Psoas muscle (tissue), 8 donors: ENCODE measurements around the gene DPH1. TPM values are rescaled to one million over a fixed set of nuclear protein-coding genes. Genes with fewer than 3 reads are reported as not detected.

Source experiments
- ATAC-seq, 4 donors: fragments of 200-7000 bp; cut with Tn5 transposase; one replicate each; pipeline ENCODE4 v1.9.1; 2020; ENCODE audit warnings: moderate library complexity in 3 of 4, mild to moderate bottlenecking in 2 of 4
- DNase-seq, 2 donors: peaks; one replicate each; pipeline ENCODE4 v3.0.0-alpha.2; 2020
- H3K27ac ChIP-seq: fragments of 200-600 bp; one replicate; pipeline ENCODE4 v1.8.0; 2022
- H3K27me3 ChIP-seq, 3 donors: fragments of 200-600 bp in 1 of 3; one replicate each; pipeline versions ENCODE4 v1.6.1 to v1.8.0; 2013 to 2022; ENCODE audit warnings: low read length in 2 of 3, mild to moderate bottlenecking in 2 of 3, moderate library complexity in 1 of 3; ENCODE audit not compliant: insufficient read depth in 3 of 3
- H3K36me3 ChIP-seq, 2 donors: fragments of 200-600 bp in 1 of 2; one replicate each; pipeline versions ENCODE4 v1.6.1 to v1.8.0; 2013 to 2022; ENCODE audit warnings: low read depth in 1 of 2, mild to moderate bottlenecking in 1 of 2, moderate library complexity in 1 of 2; ENCODE audit not compliant: insufficient read depth in 1 of 2
- H3K4me1 ChIP-seq: fragments of 200-600 bp; one replicate; pipeline ENCODE4 v1.8.0; 2022
- H3K4me3 ChIP-seq: fragments of 200-600 bp; one replicate; pipeline ENCODE4 v1.8.0; 2022; ENCODE audit warnings: mild to moderate bottlenecking
- H3K9me3 ChIP-seq: fragments of 200-600 bp; one replicate; pipeline ENCODE4 v1.8.0; 2022
- WGBS, 3 donors: extraction: QIAGEN DNeasy Blood & Tissue Kit; methylation state at CpG; one replicate each; pipeline versions ENCODE4 v1.1.6 to v1.1.7; 2013; 5-methylcytosine and 5-hydroxymethylcytosine counted together
- intact Hi-C, 2 donors: fragments of 100-400 bp; cut with DNase I; formaldehyde crosslinking; loops; one replicate each; pipeline versions ENCODE4 v1.11.0 to v1.14.2; 2022
- polyA plus RNA-seq, 3 donors: library from polyadenylated mRNA; stranded (reverse); fragments of 200-250 nt; gene quantifications; one replicate each; pipeline ENCODE4 v1.2.3, GENCODE V29; 2013
- total RNA-seq, 4 donors: library from RNA; stranded (reverse); fragmentation: NEBNext Ultra II Directional in 2 of 4; extraction: Animal tissue kit (Norgen Biotek cat#: 25700) in 2 of 4; gene quantifications; one replicate each; pipeline versions ENCODE4 v1.2.1 to v1.2.4, GENCODE V29; 2021 to 2023
- TF ChIP-seq, protein P1 (sequence below): fragments of 200-600 bp; IDR thresholded peaks from one replicate; pipeline ENCODE4 v1.8.0; 2022; ENCODE audit warnings: antibody characterized with exemption
- donor health status: healthy with polysubstance abuse.
- donor health status: DM: no; HTN: no; CAD: no; lungs with moderate emphysema.
- donor health status: Bipolar disorder and iron deficiency.
- donor health status: healthy.
- donor health status: DM: yes; HTN: yes; CAD: no.
- donor health status: DM: no; HTN: no; CAD: no.
- donor health status: DM: no; HTN: no; CAD: no.
- donor health status: DM: yes; HTN: yes; CAD: no.

DPH1 gene
- total and polyA plus RNA-seq, 7 donors, result 13.5 to 73.4 (median 40.6) TPM

DNA sequence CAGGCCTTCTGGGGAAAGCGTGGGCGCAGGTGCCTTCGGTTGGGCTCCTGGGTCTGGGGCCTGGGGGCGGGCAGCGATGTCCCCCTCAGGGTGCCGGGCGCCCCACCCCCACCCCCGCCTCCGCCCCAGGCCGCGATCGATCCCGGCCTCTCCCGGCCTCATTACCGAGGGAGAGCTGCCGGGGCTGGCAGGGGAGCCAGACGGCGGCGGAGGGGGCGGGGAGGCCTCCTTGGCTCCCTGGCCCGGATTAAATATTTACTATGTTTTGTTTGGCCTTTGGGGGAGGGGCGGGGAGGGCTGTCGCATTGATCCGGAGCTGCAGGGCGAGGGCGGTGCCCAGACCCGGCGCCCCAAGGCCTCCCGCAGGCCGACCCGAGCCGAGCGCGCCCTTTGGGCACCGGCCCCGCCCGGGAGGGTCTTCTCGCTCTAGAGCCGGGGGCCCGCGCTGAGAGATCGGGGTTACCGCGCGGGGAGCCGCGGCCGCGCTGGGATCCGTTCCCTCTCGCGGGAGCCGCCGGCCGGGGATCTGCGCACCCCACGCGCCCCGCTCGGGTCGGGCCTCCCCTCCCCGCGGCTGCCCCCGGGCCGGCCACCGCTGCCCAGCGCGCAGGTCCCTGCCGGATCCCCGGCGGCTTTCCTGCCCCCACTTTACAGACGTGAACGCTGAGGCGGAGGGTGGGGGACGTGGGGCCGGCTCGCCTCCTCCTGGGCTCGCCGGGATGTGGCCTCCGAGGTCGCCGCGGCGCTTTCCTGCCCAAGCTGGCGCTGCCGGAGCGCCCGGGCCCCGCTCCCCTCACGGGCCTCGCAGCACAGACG lies 31.8 kb upstream of the DPH1 start:
- DNase-seq (peak in 1 of 2 donors; percentile 40), ATAC-seq (peak in 2 of 4 donors; percentile 14 to 26)
- Histone ChIP-seq H3K27ac (peak overlapping the region; percentile 92), H3K9me3 (no peaks in the 10 kb centered on the region), H3K4me1 (peaks cover 42% of the 10 kb centered on the region), H3K27me3 (peaks cover 0 to 6% (median 0%) of the 10 kb centered on the region in 3 donors), H3K4me3 (peak overlapping the region; percentile 75), H3K36me3 (no peaks in the 10 kb centered on the region)
- TF ChIP-seq, protein P1, sequence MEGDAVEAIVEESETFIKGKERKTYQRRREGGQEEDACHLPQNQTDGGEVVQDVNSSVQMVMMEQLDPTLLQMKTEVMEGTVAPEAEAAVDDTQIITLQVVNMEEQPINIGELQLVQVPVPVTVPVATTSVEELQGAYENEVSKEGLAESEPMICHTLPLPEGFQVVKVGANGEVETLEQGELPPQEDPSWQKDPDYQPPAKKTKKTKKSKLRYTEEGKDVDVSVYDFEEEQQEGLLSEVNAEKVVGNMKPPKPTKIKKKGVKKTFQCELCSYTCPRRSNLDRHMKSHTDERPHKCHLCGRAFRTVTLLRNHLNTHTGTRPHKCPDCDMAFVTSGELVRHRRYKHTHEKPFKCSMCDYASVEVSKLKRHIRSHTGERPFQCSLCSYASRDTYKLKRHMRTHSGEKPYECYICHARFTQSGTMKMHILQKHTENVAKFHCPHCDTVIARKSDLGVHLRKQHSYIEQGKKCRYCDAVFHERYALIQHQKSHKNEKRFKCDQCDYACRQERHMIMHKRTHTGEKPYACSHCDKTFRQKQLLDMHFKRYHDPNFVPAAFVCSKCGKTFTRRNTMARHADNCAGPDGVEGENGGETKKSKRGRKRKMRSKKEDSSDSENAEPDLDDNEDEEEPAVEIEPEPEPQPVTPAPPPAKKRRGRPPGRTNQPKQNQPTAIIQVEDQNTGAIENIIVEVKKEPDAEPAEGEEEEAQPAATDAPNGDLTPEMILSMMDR, result no peak
- intact Hi-C loops, result loop anchor here in 1 of 2 donors (5.0 kb wide), 1 partner anchor 56 kb away; no protein-coding TSS in a partner anchor
- 11 to 30% (median 15%) methylated on average over 56 to 92 of the region's 92 CpGs for WGBS, 3 donors

- Histone ChIP-seq H3K4me3 (peak overlapping the region; percentile 45), H3K36me3 (no peaks in the 10 kb centered on the region), H3K9me3 (no peaks in the 10 kb centered on the region), H3K27ac (peak overlapping the region; percentile 92), H3K4me1 (peaks cover 47% of the 10 kb centered on the region), H3K27me3 (peaks cover 0 to 6% (median 0%) of the 10 kb centered on the region in 3 donors)
- TF ChIP-seq, protein P1, result no peak
- whole genome bisulfite sequencing, 3 donors, result 9 to 11% (median 10%) methylated on average over 12 to 13 of the region's 13 CpGs
- ATAC-seq (peak; percentile 77 to 86 (median 79)), DNase-seq (peak; percentile 60 to 82)
- intact Hi-C loops, result loop anchor here in 1 of 2 donors (5.0 kb wide), 1 partner anchor 57 kb away; no protein-coding TSS in a partner anchor
Observed at GRCh38 chr17:1999557-2000251, 30.2 kb upstream of the DPH1 start.

DNA sequence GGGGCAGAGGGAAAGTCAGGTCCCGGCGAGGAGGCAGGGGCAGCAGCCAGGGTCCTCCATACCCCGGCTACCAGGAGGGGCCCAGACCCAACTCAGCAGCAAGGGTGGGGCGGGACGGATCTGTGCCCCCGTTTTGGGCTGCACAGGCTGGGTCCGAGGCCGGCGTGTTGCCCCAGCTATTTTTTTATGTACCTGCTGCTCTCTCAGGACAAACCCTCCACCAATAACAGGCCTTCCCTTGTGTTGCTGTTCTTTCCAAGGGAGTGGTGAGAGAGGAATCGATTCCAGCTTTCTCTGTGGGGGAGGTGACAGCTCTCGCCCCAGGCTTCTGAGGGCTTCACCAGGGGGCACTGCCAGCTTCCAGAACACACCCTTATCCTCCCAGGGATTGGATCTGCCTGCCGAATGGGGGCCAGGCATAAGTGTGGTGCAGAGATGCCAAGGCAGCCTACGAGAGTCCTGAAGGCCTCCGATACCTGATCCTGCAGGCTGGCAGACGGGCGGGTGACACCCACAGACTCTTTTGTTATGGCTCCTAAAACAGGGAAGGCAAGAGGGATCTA lies 27.1 kb upstream of the DPH1 start:
- TF ChIP-seq, protein P1, result no peak
- Histone ChIP-seq H3K36me3 (no peaks in the 10 kb centered on the region), H3K9me3 (no peaks in the 10 kb centered on the region), H3K4me3 (peak overlapping the region; percentile 18), H3K27ac (peak overlapping the region; percentile 76), H3K27me3 (peaks cover 0 to under 1% (median 0%) of the 10 kb centered on the region in 3 donors), H3K4me1 (peaks cover 47% of the 10 kb centered on the region)
- ATAC-seq, result peak in 3 of 4 donors; percentile 16 to 39 (median 16)
- 41 to 58% (median 48%) methylated on average over 16 of the region's 16 CpGs for WGBS, 3 donors
- no peak for DNase-seq
- intact Hi-C loops, result loop anchor here in 1 of 2 donors (2.0 kb wide), 1 partner anchor 20 kb away; no protein-coding TSS in a partner anchor

GRCh38 chr17:2003525-2003924 lies 26.4 kb upstream of the DPH1 start:
- WGBS, 3 donors, result 82 to 93% (median 87%) methylated on average over 13 of the region's 13 CpGs
- Histone ChIP-seq H3K4me3 (no peak overlapping the region), H3K36me3 (no peaks in the 10 kb centered on the region), H3K4me1 (peaks cover 41% of the 10 kb centered on the region), H3K27ac (peak overlapping the region; percentile 76), H3K27me3 (no peaks in the 10 kb centered on the region), H3K9me3 (no peaks in the 10 kb centered on the region)
- ATAC-seq (no peak), DNase-seq (no peak)
- TF ChIP-seq, protein P1, result no peak
- intact Hi-C loops, result loop anchor here in 1 of 2 donors (2.0 kb wide), 1 partner anchor 19 kb away; no protein-coding TSS in a partner anchor
